Ishikawa (cell line): ENCODE data around the gene DPT.

Experiments
- CEBPB ChIP-seq: IDR thresholded peaks from 2 replicates; pipeline ENCODE4 v1.6.1; 2012
- CREB1 ChIP-seq: IDR thresholded peaks from 2 replicates; pipeline ENCODE4 v1.6.1; 2012; ENCODE audit warnings: low read depth
- EGR1 ChIP-seq: IDR thresholded peaks from 2 replicates; pipeline ENCODE4 v1.6.1; 2012
- EP300 ChIP-seq: IDR thresholded peaks from 2 replicates; pipeline ENCODE4 v1.6.1; 2012; ENCODE audit warnings: borderline replicate concordance
- FOXM1 ChIP-seq: IDR thresholded peaks from 2 replicates; pipeline ENCODE4 v1.6.1; 2012; ENCODE audit warnings: low read depth, borderline replicate concordance
- NFIC ChIP-seq: IDR thresholded peaks from 2 replicates; pipeline ENCODE4 v1.6.1; 2012
- RAD21 ChIP-seq: IDR thresholded peaks from 2 replicates; pipeline ENCODE4 v1.6.1; 2012; ENCODE audit warnings: low read depth
- TAF1 ChIP-seq: IDR thresholded peaks from 2 replicates; pipeline ENCODE4 v1.6.1; 2012; ENCODE audit warnings: low read depth, mild to moderate bottlenecking
- TCF12 ChIP-seq: IDR thresholded peaks from 2 replicates; pipeline ENCODE4 v1.6.1; 2012; ENCODE audit warnings: low read depth
- TEAD4 ChIP-seq: IDR thresholded peaks from 2 replicates; pipeline ENCODE4 v1.6.1; 2012
- YY1 ChIP-seq: IDR thresholded peaks from 2 replicates; pipeline ENCODE4 v1.6.1; 2012; ENCODE audit warnings: low read depth
- ZBTB7A ChIP-seq: IDR thresholded peaks from 2 replicates; pipeline ENCODE4 v1.6.1; 2012; ENCODE audit warnings: low read depth
- TF ChIP-seq, protein P1 (sequence below): IDR thresholded peaks from 2 replicates; pipeline ENCODE4 v1.6.1; 2012; ENCODE audit warnings: low read depth, mild to moderate bottlenecking
- TF ChIP-seq, protein P2 (sequence below): IDR thresholded peaks from 2 replicates; pipeline ENCODE4 v1.6.1; 2012
- TF ChIP-seq, protein P3 (sequence below): IDR thresholded peaks from 2 replicates; pipeline ENCODE4 v1.6.1; 2012

The DPT gene

DNA sequence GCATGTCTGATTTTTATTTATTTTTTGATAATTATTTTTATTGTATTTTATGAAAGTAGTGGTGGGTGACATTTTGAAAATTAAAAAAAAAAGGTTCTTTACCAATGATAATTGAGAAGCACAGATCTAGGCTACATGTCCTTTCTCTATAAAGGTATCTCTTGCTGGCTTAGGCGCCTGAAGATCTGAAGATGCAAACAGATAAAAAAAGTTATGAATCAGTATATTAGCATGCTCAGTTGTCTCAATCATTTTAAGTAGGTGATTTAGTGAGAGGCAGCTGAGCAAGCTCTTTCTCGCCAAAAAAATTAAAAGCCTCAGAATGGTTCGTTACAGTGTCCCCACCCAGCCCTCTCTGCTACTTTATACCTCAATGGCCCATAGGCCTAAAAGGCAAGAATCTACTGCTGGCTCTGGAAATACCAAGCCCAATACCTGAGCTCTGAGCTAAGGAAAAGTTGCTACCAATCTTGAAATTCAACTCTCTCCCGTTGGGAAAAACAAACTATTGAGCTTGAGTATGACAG is 42.2 kb upstream of the DPT start:
- TF ChIP-seq CREB1 (no peak), YY1 (no peak)

DNA sequence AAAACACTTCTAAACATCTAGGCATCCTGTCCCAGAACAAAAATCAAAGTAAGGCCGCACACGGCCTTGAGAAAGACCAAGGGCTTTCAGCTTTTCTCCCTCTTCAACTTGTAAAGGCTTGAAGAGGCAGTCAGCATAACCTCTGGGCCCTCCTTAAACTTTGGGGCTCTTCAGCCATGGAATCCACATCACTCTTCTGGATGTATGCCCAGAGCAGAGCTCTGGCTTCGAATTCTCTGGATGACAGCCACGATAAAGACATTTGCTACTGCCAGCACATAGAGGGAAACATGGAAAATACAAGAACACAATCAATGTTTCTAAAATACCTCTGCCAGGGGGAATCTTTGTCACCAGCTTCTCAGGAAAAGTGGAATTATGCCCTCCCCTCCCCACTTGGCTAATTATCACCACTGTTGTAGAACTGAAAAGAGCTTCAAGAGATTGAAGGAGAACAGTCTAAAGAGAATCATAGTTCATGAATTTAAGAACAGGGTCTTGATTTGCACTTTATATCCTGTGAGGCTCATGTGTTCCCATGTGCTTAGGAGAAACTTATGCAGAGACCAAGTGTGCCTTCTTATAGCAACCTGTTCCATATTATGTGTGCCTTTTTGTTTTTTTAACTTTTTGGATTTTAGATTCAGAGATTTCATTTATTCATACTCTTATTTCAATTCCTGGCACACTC is 39.0 kb upstream of the DPT start:
- TF ChIP-seq RAD21 (no peak), EP300 (no peak), ZBTB7A (no peak), CEBPB (no peak)

DNA sequence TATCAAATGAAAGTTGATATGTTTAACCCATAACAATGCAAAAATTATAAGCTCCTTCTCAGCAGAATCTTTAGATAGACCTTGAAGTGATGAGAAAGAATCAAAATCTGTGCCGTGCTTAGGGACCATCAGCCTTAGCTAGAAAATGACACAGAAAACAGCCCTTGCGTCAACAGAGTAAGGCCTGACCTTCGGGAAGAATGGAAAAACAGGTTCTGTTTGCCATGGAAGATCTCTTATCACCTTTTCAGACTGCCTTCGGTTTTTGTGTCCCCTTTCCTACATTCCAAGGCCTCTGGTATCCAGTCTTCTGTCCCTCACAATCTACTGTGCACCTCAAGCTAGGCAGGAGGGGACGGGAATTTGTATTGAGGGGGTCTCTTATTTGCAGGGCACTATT is 37.6 kb upstream of the DPT start:
- TF ChIP-seq FOXM1 (no peak), RAD21 (no peak), YY1 (no peak), EGR1 (no peak), TAF1 (no peak), TEAD4 (no peak), TCF12 (no peak), EP300 (no peak)
- TF ChIP-seq, protein P1, sequence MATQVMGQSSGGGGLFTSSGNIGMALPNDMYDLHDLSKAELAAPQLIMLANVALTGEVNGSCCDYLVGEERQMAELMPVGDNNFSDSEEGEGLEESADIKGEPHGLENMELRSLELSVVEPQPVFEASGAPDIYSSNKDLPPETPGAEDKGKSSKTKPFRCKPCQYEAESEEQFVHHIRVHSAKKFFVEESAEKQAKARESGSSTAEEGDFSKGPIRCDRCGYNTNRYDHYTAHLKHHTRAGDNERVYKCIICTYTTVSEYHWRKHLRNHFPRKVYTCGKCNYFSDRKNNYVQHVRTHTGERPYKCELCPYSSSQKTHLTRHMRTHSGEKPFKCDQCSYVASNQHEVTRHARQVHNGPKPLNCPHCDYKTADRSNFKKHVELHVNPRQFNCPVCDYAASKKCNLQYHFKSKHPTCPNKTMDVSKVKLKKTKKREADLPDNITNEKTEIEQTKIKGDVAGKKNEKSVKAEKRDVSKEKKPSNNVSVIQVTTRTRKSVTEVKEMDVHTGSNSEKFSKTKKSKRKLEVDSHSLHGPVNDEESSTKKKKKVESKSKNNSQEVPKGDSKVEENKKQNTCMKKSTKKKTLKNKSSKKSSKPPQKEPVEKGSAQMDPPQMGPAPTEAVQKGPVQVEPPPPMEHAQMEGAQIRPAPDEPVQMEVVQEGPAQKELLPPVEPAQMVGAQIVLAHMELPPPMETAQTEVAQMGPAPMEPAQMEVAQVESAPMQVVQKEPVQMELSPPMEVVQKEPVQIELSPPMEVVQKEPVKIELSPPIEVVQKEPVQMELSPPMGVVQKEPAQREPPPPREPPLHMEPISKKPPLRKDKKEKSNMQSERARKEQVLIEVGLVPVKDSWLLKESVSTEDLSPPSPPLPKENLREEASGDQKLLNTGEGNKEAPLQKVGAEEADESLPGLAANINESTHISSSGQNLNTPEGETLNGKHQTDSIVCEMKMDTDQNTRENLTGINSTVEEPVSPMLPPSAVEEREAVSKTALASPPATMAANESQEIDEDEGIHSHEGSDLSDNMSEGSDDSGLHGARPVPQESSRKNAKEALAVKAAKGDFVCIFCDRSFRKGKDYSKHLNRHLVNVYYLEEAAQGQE: no peak
- TF ChIP-seq, protein P2, sequence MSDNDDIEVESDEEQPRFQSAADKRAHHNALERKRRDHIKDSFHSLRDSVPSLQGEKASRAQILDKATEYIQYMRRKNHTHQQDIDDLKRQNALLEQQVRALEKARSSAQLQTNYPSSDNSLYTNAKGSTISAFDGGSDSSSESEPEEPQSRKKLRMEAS: no peak
- TF ChIP-seq, protein P3, sequence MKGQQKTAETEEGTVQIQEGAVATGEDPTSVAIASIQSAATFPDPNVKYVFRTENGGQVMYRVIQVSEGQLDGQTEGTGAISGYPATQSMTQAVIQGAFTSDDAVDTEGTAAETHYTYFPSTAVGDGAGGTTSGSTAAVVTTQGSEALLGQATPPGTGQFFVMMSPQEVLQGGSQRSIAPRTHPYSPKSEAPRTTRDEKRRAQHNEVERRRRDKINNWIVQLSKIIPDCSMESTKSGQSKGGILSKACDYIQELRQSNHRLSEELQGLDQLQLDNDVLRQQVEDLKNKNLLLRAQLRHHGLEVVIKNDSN: no peak

DNA sequence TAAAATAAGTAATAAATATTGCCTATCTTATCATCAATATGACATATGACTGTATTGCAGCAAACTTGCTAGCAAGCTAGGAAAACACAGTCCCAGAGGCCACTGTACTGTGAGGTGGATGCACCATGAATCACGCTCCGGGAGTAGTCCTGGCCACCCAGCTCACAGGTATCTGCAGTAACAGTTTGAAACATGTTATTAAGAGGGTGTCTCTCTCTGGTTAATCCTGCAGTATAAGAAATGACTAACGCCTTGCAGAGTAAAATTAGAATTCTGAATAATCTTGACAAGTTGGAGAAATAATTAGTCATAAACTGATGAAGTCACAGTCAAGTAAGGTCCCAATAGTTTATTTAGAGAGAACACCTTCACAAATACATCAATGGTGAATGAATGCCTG is 34.0 kb upstream of the DPT start:
- no peak for TF ChIP-seq EGR1
- no peak for TF ChIP-seq YY1
- TF ChIP-seq RAD21: no peak
- no peak for TF ChIP-seq ZBTB7A
- TF ChIP-seq TEAD4: no peak
- no peak for TF ChIP-seq TAF1
- TF ChIP-seq, protein P2: no peak
- TF ChIP-seq, protein P3: no peak
- TF ChIP-seq, protein P1: no peak
- TF ChIP-seq NFIC: no peak
- no peak for TF ChIP-seq CEBPB
- no peak for TF ChIP-seq FOXM1
- TF ChIP-seq TCF12: no peak
- TF ChIP-seq EP300: no peak
- no peak for TF ChIP-seq CREB1

DNA sequence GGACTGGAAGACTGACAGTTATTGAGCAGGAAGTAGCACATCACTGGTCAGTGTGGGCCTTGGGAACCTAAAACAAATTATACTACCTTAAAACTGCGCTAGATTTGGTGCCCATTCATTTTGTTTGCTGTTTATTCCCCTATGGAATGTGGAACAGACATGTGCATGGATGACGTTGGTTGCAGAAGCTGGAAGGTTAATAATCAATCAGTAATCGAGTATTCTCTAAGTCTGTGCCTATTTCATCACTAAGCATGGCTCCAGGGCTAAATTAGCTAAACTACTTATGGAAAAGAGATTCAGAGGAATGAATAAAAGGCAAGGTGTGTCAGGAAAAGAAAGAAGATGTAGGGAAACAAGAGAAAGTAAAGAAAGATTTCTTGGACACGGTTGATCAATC is 33.5 kb upstream of the DPT start:
- no peak for TF ChIP-seq FOXM1
- no peak for TF ChIP-seq NFIC
- no peak for TF ChIP-seq YY1
- TF ChIP-seq CREB1: no peak
- TF ChIP-seq TEAD4: no peak
- TF ChIP-seq TCF12: no peak
- TF ChIP-seq, protein P2: no peak
- no peak for TF ChIP-seq RAD21
- TF ChIP-seq EGR1: no peak
- TF ChIP-seq, protein P3: no peak
- TF ChIP-seq, protein P1: no peak
- no peak for TF ChIP-seq EP300
- TF ChIP-seq TAF1: no peak
- no peak for TF ChIP-seq CEBPB
- TF ChIP-seq ZBTB7A: no peak
